ENCODE results near the gene GOLT1A. TPM values are rescaled to one million over a fixed set of nuclear protein-coding genes. Genes with fewer than 3 reads are reported as not detected.
A peak's percentile ranks its signal among the peaks of the same experiment; 100 is the strongest.

The GOLT1A gene, protein sequence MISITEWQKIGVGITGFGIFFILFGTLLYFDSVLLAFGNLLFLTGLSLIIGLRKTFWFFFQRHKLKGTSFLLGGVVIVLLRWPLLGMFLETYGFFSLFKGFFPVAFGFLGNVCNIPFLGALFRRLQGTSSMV
- not detected in 2 replicates for total RNA-seq
- long read RNA-seq: 0 reads

DNA sequence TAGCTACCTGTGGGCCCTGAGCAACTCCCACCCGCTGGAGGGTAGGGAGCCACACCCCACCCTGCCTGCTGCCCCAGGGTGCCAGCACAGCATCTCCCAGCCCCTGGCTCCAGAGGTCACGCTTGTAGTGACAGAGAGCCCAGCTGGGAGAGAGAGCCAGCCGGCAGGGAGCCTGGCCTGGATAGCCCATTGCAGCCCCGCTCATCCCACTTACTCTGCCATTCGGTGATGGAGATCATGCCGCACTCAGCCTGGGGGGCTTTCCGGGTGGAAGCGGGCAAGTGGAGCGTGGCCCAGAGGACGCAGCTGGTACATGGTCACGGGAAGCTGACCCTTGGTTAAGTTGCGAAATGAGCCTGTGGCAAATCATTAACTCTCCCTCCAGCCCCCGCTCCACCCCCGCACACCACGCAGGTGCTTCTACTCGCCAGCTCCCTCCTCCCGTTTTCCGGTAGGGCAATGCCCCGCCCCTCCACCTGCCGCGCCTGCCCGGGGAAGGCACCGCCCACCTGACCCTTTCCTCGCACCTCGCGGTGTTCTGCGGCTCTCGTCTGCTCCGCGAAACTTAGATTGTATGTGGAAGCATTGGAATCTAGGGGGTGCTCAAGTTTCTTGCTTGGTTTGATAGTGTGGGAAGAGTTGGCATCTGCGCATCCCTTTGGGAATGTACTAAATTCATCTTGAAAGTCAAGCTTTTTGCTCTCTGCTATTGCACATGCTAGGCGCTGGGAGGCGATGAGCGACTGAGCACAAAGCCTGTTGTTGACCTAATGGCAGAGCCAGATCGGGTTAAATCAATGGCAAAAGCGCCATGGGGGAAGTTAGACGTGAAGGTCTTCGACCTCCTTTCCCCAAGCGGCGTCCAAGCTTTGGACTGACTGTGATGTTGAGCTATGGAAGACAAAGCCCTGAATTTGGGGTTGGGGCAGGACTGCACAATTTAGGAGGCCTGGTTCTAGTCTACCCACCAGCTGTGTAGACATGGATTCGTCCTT lies at the start of gene GOLT1A:
Gene GOLT1A, minus strand, starts transcription at position 321 of the 995 bp plus-strand sequence. Its CDS starts 82 bp downstream, at position 239.
- Mint-ChIP-seq H3K4me1 (peaks cover 5% of the 10 kb centered on the region), H3K4me3 (peak within 1 kb of the TSS; percentile 4), H3K27ac (ENCODE audit: unreplicated experiment) (peak within 1 kb of the TSS; percentile 9), H3K9me3 (no peaks in the 10 kb centered on the region), H3K36me3 (ENCODE audit: low read depth) (no peaks in the 10 kb centered on the region), H3K27me3 (ENCODE audit: low read depth) (peaks cover 30% of the 10 kb centered on the region)
- TF ChIP-seq, protein P1, sequence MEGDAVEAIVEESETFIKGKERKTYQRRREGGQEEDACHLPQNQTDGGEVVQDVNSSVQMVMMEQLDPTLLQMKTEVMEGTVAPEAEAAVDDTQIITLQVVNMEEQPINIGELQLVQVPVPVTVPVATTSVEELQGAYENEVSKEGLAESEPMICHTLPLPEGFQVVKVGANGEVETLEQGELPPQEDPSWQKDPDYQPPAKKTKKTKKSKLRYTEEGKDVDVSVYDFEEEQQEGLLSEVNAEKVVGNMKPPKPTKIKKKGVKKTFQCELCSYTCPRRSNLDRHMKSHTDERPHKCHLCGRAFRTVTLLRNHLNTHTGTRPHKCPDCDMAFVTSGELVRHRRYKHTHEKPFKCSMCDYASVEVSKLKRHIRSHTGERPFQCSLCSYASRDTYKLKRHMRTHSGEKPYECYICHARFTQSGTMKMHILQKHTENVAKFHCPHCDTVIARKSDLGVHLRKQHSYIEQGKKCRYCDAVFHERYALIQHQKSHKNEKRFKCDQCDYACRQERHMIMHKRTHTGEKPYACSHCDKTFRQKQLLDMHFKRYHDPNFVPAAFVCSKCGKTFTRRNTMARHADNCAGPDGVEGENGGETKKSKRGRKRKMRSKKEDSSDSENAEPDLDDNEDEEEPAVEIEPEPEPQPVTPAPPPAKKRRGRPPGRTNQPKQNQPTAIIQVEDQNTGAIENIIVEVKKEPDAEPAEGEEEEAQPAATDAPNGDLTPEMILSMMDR (conservative IDR thresholded peaks at IDR 0.05): peak; percentile 74
- DNase-seq (ENCODE audit: low read depth, low spot score): peak; percentile 57

DNA sequence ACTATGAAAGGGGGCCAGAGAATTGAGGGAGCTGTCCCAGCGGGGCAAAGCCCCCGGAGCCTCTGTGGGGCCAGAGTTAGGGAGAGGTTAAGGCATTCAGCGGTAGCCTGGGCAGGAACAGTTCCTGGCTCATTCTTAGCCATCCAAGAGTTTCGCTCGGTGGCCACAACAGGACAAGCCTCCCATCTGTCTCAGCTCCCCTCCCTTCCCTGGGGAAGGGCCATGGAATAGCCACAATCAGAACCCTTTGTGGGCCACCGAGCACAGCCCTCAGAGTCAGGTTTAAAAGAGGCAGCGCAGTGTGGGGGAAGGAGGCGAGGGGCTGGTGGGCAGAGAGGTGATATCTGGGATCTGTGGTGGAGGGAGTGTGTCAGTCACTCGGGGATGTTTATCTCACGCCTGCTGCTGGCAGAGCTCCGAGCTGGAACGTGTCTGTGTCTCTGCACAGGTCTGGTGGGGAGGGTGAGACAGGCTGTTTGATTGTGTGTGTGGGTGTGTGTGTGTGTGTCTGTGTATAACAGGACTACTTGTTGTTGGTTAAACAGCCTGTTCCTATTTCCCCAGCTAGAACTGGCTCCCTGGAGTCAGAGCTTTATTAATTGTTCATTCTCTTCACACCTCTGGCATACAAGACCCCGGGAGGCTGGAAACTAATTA lies 49.6 kb upstream of the GOLT1A start:
- peak overlapping the region; percentile 47 for H3K27ac Mint-ChIP-seq (ENCODE audit: unreplicated experiment)
- H3K4me3 Mint-ChIP-seq: peak overlapping the region; percentile 28
- H3K4me1 Mint-ChIP-seq: peaks cover 28% of the 10 kb centered on the region
- no peaks in the 10 kb centered on the region for H3K9me3 Mint-ChIP-seq
- TF ChIP-seq, protein P1 (conservative IDR thresholded peaks at IDR 0.05): no peak
- H3K36me3 Mint-ChIP-seq (ENCODE audit: low read depth): no peaks in the 10 kb centered on the region
- DNase-seq (ENCODE audit: low read depth, low spot score): peak; percentile 3
- no peaks in the 10 kb centered on the region for H3K27me3 Mint-ChIP-seq (ENCODE audit: low read depth)

DNA sequence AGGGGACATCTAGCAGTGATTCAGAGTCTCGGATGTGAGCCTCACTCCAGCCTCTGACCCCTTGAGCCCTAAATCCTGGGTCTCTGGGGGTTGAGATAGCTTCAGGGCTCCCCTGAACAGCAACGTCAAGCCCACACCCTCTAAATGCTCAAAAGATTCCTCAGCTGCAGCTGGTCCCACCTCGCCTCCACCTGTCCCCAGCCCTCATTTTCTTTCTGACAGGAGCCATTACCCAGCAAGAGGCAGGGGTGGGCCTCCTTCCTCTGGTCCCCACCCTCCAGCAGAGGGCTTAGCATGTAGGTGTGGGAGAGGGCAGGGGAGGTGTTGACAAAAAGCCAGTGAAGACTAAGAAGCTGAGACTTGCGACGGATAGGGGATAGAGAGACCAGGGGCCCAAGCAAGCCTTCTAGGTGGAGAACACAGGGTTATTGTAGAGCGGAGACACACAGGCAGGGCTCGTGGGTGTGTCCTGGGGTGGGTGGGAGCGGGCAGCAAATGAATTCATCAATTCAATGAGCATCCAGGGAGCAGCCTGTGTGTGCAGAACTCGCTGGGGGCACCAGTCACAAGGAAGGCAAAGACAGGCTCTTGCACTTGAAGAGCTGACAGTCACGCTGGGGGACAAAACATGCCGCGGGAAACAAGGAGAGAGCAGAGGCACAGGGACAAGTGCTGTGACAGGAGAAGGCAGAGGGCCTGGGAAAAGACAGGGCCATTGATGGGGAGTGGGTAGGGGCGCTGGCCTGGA lies 48.9 kb upstream of the GOLT1A start:
- Mint-ChIP-seq H3K9me3 (no peaks in the 10 kb centered on the region), H3K27me3 (ENCODE audit: low read depth) (no peaks in the 10 kb centered on the region), H3K4me3 (peak overlapping the region; percentile 28), H3K36me3 (ENCODE audit: low read depth) (no peaks in the 10 kb centered on the region), H3K4me1 (peaks cover 31% of the 10 kb centered on the region), H3K27ac (ENCODE audit: unreplicated experiment) (peak overlapping the region; percentile 30)
- TF ChIP-seq, protein P1 (conservative IDR thresholded peaks at IDR 0.05): no peak
- DNase-seq (ENCODE audit: low read depth, low spot score): peak; percentile 37

DNA sequence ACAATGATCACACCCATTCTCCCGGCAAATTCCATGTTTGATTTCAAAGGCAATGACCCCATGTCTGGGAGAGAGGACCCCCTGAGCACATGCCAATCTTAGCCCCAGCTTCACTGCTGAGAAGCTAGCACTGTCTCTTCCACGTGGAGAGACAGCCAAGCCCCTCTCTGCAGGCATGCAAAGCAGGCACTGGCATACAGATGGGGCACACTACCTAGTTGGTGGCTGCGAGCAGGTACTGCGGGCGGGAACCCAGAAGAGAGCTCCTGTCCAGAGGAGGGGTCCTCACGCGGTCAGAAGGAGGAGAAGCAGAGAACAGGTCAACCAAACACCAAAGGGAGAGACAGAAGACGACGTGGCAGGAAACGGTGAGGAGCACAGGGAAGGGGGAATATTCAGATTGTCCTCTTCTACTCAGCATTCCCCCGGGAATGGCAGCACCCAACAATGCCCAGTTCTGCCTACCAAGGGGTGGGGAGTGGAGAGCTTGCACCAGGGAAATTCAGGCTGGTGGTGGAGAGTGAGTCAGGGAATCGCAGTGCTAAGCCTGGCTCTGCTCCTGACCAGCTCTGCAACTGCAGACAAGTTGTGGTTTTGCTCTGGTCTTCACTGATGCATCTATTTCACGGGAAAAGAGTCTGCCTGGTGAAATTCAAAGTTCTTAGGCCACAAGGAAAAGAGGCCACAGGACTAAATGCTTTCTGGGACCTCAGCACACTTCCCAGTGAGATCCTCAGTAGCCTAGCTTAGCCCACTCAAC lies 48.1 kb upstream of the GOLT1A start:
- Mint-ChIP-seq H3K9me3 (no peaks in the 10 kb centered on the region), H3K4me1 (peaks cover 31% of the 10 kb centered on the region), H3K4me3 (no peak overlapping the region), H3K27ac (ENCODE audit: unreplicated experiment) (peak overlapping the region; percentile 76), H3K36me3 (ENCODE audit: low read depth) (no peaks in the 10 kb centered on the region), H3K27me3 (ENCODE audit: low read depth) (no peaks in the 10 kb centered on the region)
- TF ChIP-seq, protein P1 (conservative IDR thresholded peaks at IDR 0.05): no peak
- no peak for DNase-seq (ENCODE audit: low read depth, low spot score)
